ENCODE measurements around the gene ZYG11A.
"Not testable (repeated sequence)": the region's sequence is repeated elsewhere in the genome, so short reads cannot be mapped to it uniquely, and the experiment has no call there.

The ZYG11A gene

DNA sequence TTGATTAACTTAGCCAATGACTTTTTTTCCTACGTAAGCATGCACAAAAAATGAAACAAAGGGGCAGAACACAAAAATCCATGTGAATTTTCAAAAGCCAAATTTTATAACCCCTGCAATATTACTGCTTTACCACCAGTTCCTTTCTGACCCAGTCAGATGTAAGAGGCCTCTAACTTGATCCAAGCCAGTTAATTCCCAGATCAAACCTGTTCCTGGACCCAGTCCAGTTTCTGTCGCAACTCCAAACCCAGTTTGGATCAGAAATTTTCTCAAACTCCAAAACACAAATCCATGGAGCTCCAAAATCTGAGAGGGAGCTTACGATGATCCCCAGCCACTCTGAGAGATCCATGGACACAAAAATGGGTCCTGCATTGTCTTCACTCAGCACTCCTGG lies 7.8 kb upstream of the ZYG11A start:
- no peak for DNase-seq (ENCODE audit: low read depth, low spot score)
- Histone ChIP-seq H3K36me3 (ENCODE audit: insufficient read depth, low read length) (no peaks in the 10 kb centered on the region), H3K9ac (ENCODE audit: insufficient read length) (no peak overlapping the region), H3K27ac (no peak overlapping the region), H3K9me3 (ENCODE audit: low read depth, low read length) (no peaks in the 10 kb centered on the region), H3K4me3 (no peak overlapping the region)
- TF ChIP-seq POLR2AphosphoS5 (IDR thresholded peaks at IDR 0.05; ENCODE audit: borderline replicate concordance, low read depth, low read length) (no peak), EZH2 (IDR thresholded peaks at IDR 0.05) (no peak), FOXP2 (optimal IDR thresholded peaks at IDR 0.05; ENCODE audit: control extremely low read depth, extremely low read length, insufficient read depth) (no peak)

DNA sequence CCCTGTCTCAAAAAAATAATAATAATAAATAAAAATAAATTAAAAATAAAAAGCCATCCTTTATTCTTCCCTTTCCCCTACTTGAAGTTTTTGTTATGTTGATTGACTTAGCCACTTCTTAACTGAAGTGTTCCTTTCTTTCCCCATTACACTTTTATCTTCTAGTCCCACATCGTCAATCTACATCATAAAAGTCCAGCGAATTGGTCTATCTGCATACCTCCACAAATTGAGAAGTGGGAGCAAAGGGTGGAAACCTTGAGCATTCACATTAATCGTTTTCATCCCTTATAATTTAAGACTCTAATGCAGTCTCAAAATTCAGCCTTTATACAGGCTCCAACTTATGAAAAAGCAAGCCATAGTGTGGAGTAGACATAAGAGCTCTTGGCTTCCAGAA lies 6.5 kb upstream of the ZYG11A start:
- no peak overlapping the region for H3K27ac ChIP-seq
- H3K36me3 ChIP-seq (ENCODE audit: insufficient read depth, low read length): no peaks in the 10 kb centered on the region
- no peak overlapping the region for H3K9ac ChIP-seq (ENCODE audit: insufficient read length)
- DNase-seq (ENCODE audit: low read depth, low spot score): no peak
- TF ChIP-seq EZH2 (IDR thresholded peaks at IDR 0.05): no peak
- no peak for TF ChIP-seq POLR2AphosphoS5 (IDR thresholded peaks at IDR 0.05; ENCODE audit: borderline replicate concordance, low read depth, low read length)
- no peak for TF ChIP-seq FOXP2 (optimal IDR thresholded peaks at IDR 0.05; ENCODE audit: control extremely low read depth, extremely low read length, insufficient read depth)
- no peak overlapping the region for H3K4me3 ChIP-seq
- H3K9me3 ChIP-seq (ENCODE audit: low read depth, low read length): no peaks in the 10 kb centered on the region

DNA sequence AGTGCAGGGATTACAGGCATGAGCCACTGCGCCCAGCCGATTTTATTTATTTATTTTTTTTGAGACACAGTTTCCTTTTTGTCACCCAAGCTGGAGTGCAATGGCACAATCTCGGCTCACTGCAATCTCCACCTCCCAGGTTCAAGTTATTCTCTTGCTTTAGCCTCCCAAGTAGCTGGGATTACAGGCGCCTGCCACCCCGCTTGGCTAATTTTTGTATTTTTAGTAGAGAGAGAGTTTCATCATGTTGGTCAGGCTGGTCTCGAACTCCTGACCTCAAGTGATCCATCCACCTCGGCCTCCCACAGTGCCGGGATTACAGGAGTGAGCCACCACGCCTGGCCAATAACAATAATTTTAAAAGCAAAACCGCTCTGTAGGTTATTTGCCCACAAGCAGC lies 3.4 kb upstream of the ZYG11A start:
- not testable (repeated sequence) for DNase-seq (ENCODE audit: low read depth, low spot score)

DNA sequence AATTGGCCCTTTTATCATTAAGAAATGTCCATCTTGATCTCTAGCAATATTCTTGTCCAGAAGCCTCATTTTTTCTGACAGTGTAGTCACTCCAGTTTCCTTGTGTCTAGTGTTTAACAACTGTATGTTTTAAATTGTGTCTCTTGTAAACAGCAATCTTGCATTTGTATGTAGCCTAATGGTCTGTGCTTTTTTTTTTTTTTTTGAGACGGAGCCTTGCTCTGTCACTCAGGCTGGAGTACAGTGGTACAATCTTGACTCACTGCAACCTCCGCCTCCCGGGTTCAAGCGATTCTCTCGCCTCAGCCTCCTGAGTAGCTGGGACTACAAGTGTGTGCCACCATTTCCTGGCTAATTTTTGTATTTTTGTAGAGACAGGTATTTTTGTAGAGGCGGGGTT lies 2.6 kb downstream of the ZYG11A start:
- not testable (repeated sequence) for H3K9me3 ChIP-seq (ENCODE audit: low read depth, low read length); H3K4me3 ChIP-seq; DNase-seq (ENCODE audit: low read depth, low spot score); H3K9ac ChIP-seq (ENCODE audit: insufficient read length); H3K36me3 ChIP-seq (ENCODE audit: insufficient read depth, low read length); H3K27ac ChIP-seq

More for the DNA sequence above, 3.4 kb upstream of the ZYG11A start:
- not testable (repeated sequence) for H3K4me3 ChIP-seq; H3K9me3 ChIP-seq (ENCODE audit: low read depth, low read length); H3K36me3 ChIP-seq (ENCODE audit: insufficient read depth, low read length); H3K27ac ChIP-seq; H3K9ac ChIP-seq (ENCODE audit: insufficient read length)

DNA sequence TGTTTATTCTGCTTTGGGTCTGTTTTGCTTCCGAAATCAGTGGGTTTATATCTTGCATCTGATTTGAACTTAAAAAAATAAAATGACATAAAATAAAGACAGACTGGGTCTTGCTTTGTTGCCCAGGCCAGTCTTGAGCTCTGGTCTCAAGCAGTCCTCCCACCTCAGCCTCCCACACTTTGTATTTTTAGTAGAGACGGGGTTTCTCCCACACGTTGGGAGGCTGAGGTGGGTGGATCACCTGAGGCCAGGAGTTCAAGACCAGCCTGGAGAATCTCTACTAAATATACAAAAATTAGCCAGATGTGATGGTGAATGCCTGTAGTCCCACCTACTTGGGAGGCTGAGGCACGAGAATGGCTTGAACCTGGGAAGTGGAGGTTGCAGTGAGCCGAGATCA lies 5.9 kb downstream of the ZYG11A start:
- Histone ChIP-seq H3K27ac (no peak overlapping the region), H3K9me3 (ENCODE audit: low read depth, low read length) (no peaks in the 10 kb centered on the region), H3K36me3 (ENCODE audit: insufficient read depth, low read length) (no peaks in the 10 kb centered on the region), H3K4me3 (no peak overlapping the region), H3K9ac (ENCODE audit: insufficient read length) (no peak overlapping the region)
- TF ChIP-seq POLR2AphosphoS5 (IDR thresholded peaks at IDR 0.05; ENCODE audit: borderline replicate concordance, low read depth, low read length): no peak
- no peak for TF ChIP-seq FOXP2 (optimal IDR thresholded peaks at IDR 0.05; ENCODE audit: control extremely low read depth, extremely low read length, insufficient read depth)
- TF ChIP-seq EZH2 (IDR thresholded peaks at IDR 0.05): no peak
- no peak for DNase-seq (ENCODE audit: low read depth, low spot score)

DNA sequence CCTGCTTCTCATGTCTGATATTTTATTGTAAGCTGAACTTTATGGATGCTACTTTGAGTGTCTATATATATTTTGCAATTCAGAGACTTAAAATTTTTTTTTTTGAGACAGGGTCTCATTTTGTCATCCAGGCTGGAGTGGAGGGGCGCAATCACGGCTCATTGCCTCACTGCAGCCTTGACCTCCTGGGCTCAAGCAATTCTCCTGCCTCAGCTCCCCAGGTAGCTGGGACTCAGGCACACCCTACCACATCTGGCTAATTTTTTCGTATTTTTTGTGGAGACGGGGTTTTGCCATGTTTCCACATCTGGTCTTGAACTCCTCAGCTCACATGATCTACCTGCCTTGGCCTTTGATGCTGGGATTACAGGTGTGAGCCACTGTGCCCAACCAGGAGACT lies 8.4 kb downstream of the ZYG11A start:
- Histone ChIP-seq H3K36me3 (ENCODE audit: insufficient read depth, low read length) (no peaks in the 10 kb centered on the region), H3K9ac (ENCODE audit: insufficient read length) (no peak overlapping the region), H3K9me3 (ENCODE audit: low read depth, low read length) (no peaks in the 10 kb centered on the region), H3K27ac (no peak overlapping the region), H3K4me3 (no peak overlapping the region)
- no peak for DNase-seq (ENCODE audit: low read depth, low spot score)
- TF ChIP-seq FOXP2 (optimal IDR thresholded peaks at IDR 0.05; ENCODE audit: control extremely low read depth, extremely low read length, insufficient read depth) (no peak), POLR2AphosphoS5 (IDR thresholded peaks at IDR 0.05; ENCODE audit: borderline replicate concordance, low read depth, low read length) (no peak), EZH2 (IDR thresholded peaks at IDR 0.05) (no peak)

DNA sequence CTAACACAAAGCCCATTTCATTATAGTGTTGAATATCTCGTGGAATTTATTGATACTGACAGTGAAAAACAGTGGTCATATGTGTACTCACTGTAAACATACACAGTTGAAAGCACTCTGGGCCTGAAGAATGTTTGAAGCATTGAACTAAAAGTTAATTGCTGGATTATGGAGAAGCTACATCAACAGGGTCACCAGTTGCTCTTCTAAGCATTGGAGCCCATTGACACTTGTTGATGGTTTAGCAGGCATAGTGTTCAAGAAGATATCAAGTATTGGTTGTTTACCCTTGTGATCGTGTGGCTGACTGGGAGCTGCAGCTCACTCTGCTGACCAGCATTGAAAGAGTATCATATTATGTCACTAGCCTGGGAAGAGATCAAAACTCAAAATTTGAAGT lies 10.3 kb downstream of the ZYG11A start:
- no peak for DNase-seq (ENCODE audit: low read depth, low spot score)
- H3K9me3 ChIP-seq (ENCODE audit: low read depth, low read length): no peaks in the 10 kb centered on the region
- no peaks in the 10 kb centered on the region for H3K36me3 ChIP-seq (ENCODE audit: insufficient read depth, low read length)
- H3K9ac ChIP-seq (ENCODE audit: insufficient read length): no peak overlapping the region
- no peak for TF ChIP-seq FOXP2 (optimal IDR thresholded peaks at IDR 0.05; ENCODE audit: control extremely low read depth, extremely low read length, insufficient read depth)
- TF ChIP-seq POLR2AphosphoS5 (IDR thresholded peaks at IDR 0.05; ENCODE audit: borderline replicate concordance, low read depth, low read length): no peak
- TF ChIP-seq EZH2 (IDR thresholded peaks at IDR 0.05): no peak
- no peak overlapping the region for H3K27ac ChIP-seq
- no peak overlapping the region for H3K4me3 ChIP-seq

DNA sequence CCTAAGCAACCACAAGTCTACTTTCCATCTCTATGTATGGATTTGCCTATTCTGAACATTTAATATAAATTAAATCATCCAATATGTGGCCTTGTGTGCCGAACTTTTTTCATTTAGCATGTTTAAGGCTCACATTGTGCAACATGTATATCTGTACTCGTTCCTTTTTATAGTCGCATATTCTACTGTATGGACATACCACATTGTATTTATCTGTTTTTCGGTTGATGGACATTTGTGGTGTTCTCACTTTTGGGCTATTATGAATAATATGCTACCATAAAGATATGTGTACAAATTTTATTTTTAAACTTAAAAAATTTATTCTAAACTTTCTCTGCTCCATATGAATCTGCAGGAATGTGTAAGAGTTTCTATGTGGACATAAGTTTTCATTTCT lies 13.0 kb downstream of the ZYG11A start:
- TF ChIP-seq FOXP2 (optimal IDR thresholded peaks at IDR 0.05; ENCODE audit: control extremely low read depth, extremely low read length, insufficient read depth) (no peak), POLR2AphosphoS5 (IDR thresholded peaks at IDR 0.05; ENCODE audit: borderline replicate concordance, low read depth, low read length) (no peak), EZH2 (IDR thresholded peaks at IDR 0.05) (no peak)
- Histone ChIP-seq H3K36me3 (ENCODE audit: insufficient read depth, low read length) (no peaks in the 10 kb centered on the region), H3K4me3 (no peak overlapping the region), H3K9me3 (ENCODE audit: low read depth, low read length) (no peaks in the 10 kb centered on the region), H3K27ac (no peak overlapping the region), H3K9ac (ENCODE audit: insufficient read length) (no peak overlapping the region)
- DNase-seq (ENCODE audit: low read depth, low spot score): no peak

DNA sequence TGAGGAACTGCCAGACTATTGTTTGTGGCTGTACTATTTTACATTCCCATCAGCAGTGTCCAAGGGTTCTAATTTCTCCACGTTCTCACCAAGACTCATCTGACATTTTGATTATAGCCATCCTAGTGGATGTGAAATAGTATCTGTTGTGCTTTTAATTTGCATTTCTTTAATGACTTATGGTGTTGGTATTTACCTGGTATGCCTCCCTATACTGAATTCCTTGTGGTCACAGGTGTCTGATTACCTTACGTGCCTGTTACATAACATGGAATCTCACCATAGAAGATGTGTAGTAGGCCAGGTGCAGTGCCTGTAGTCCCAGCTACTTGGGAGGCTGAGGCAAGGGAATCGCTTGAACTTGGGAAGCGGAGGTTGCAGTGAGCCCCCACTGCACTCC lies 13.5 kb downstream of the ZYG11A start:
- Histone ChIP-seq H3K4me3 (no peak overlapping the region), H3K36me3 (ENCODE audit: insufficient read depth, low read length) (no peaks in the 10 kb centered on the region), H3K9ac (ENCODE audit: insufficient read length) (no peak overlapping the region), H3K27ac (no peak overlapping the region), H3K9me3 (ENCODE audit: low read depth, low read length) (no peaks in the 10 kb centered on the region)
- DNase-seq (ENCODE audit: low read depth, low spot score): no peak
- no peak for TF ChIP-seq FOXP2 (optimal IDR thresholded peaks at IDR 0.05; ENCODE audit: control extremely low read depth, extremely low read length, insufficient read depth)
- no peak for TF ChIP-seq EZH2 (IDR thresholded peaks at IDR 0.05)
- no peak for TF ChIP-seq POLR2AphosphoS5 (IDR thresholded peaks at IDR 0.05; ENCODE audit: borderline replicate concordance, low read depth, low read length)

Measured in SK-N-MC (cell line).